Astrocyte of the cerebellum (primary cell): ENCODE data around the gene MUC15.

Experiments
- DNase-seq: peaks from one replicate; pipeline ENCODE4 v3.0.0-alpha.2; 2011; ENCODE audit warnings: low read depth
- H3K4me3 ChIP-seq: 2 replicates; pipeline ENCODE4 v1.5.1; 2011; ENCODE audit warnings: mild to moderate bottlenecking, low read depth, low read length, moderate library complexity
- CTCF ChIP-seq: IDR thresholded peaks from 2 replicates; pipeline ENCODE4 v1.5.1; 2012; ENCODE audit warnings: low read length, low read depth, moderate library complexity, mild to moderate bottlenecking; ENCODE audit errors: missing control alignments
- in situ Hi-C: cut with HindIII; loops from 2 replicates; pipeline ENCODE4 v1.10.0; 2017; ENCODE audit warnings: low sequenced_read_pairs

MUC15 gene

GRCh38 chr11:26575946-26576345 lies 3.9 kb upstream of the MUC15 start:
- in situ Hi-C loops, result no loop called here
- no peak for TF ChIP-seq CTCF
- DNase-seq, result no peak
- no peak overlapping the region for H3K4me3 ChIP-seq

GRCh38 chr11:26573896-26574295 lies 1.8 kb upstream of the MUC15 start:
- H3K4me3 ChIP-seq, result no peak overlapping the region
- no peak for TF ChIP-seq CTCF
- no peak for DNase-seq
- in situ Hi-C loops, result no loop called here

- no peak for TF ChIP-seq CTCF
- in situ Hi-C loops, result no loop called here
- no peak for DNase-seq
- no peak overlapping the region for H3K4me3 ChIP-seq
These were observed 823 bp upstream of the MUC15 start for GRCh38 chr11:26572770-26573402.

GRCh38 chr11:26569646-26570045 lies 2.4 kb downstream of the MUC15 start:
- no peak for DNase-seq
- H3K4me3 ChIP-seq, result no peak overlapping the region
- no peak for TF ChIP-seq CTCF
- in situ Hi-C loops, result no loop called here

GRCh38 chr11:26558190-26558589 lies 13.9 kb downstream of the MUC15 start:
- in situ Hi-C loops, result no loop called here
- no peak for TF ChIP-seq CTCF
- H3K4me3 ChIP-seq, result no peak overlapping the region
- no peak for DNase-seq

GRCh38 chr11:26557666-26558065 lies 14.4 kb downstream of the MUC15 start:
- DNase-seq, result no peak
- in situ Hi-C loops, result no loop called here

More at GRCh38 chr11:26557666-26558065, 14.4 kb downstream of the MUC15 start:
- no peak for TF ChIP-seq CTCF
- no peak overlapping the region for H3K4me3 ChIP-seq
